HG02870 (cell line): Measurements from ENCODE around the gene NGFR.

Experiments
- ATAC-seq: cut with Tn5 transposase; IDR thresholded peaks from one replicate; pipeline ENCODE4 v1.9.1; 2021; ENCODE audit warnings: mild to moderate bottlenecking, moderate library complexity; ENCODE audit not compliant: unreplicated experiment

Gene NGFR, protein sequence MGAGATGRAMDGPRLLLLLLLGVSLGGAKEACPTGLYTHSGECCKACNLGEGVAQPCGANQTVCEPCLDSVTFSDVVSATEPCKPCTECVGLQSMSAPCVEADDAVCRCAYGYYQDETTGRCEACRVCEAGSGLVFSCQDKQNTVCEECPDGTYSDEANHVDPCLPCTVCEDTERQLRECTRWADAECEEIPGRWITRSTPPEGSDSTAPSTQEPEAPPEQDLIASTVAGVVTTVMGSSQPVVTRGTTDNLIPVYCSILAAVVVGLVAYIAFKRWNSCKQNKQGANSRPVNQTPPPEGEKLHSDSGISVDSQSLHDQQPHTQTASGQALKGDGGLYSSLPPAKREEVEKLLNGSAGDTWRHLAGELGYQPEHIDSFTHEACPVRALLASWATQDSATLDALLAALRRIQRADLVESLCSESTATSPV

DNA sequence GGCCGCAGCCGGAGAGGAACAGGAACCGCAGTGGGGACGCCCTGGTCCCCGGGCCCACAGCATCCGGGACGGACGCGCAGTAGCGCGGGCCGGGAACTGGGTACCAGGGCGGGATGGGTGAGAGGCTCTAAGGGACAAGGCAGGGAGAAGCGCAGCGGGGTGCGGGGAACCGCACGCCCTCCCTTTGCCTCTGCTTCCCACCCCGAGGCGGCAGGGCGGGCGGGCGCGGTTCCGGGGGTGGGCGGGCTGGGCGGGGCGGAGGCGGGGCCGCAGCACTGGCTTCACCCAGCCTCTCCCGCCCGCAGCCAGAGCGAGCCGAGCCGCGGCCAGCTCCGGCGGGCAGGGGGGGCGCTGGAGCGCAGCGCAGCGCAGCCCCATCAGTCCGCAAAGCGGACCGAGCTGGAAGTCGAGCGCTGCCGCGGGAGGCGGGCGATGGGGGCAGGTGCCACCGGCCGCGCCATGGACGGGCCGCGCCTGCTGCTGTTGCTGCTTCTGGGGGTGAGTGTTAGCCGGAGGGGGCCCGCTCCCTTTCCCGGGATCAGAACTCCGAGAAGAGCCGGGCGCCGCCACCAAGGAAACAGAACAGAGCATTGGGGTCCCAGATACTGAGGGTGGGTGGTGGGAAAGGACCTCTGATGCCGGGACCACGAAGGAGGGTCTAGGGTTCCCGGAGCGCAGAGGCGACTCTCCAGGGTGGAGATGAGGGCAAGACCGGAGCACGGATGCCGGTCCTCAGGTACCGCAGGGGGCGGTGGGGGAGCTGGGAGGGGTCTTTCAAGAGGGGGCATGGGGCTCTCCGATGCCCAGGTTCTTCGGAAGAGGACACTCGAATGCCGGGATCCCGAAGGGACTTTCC, at the start of gene NGFR:
Gene NGFR (plus strand): TSS at position 308 of the 856 bp plus-strand sequence. CDS start 125 bp downstream, at position 433.
- ATAC-seq: no peak

DNA sequence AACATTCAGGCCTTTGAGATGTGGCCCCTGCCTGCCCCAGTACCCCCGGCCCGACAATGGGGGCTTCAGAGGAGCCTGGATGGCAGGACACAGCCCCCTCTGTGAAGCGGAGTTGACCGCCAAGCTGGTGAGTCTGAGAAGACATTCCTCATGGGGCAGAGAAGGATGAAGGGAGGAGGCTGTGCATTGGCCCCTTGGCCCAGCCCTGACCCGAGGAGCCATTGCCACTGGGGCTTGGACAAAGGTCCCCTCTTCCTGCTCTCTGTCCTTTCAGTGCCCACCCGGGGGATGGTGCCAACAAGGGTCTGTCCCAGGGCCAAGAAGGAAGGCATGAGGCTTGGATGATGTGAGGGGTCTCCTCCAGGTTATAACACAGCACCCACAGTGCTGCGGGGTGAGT, 49.5 kb upstream of the NGFR start:
- ATAC-seq: no peak

DNA sequence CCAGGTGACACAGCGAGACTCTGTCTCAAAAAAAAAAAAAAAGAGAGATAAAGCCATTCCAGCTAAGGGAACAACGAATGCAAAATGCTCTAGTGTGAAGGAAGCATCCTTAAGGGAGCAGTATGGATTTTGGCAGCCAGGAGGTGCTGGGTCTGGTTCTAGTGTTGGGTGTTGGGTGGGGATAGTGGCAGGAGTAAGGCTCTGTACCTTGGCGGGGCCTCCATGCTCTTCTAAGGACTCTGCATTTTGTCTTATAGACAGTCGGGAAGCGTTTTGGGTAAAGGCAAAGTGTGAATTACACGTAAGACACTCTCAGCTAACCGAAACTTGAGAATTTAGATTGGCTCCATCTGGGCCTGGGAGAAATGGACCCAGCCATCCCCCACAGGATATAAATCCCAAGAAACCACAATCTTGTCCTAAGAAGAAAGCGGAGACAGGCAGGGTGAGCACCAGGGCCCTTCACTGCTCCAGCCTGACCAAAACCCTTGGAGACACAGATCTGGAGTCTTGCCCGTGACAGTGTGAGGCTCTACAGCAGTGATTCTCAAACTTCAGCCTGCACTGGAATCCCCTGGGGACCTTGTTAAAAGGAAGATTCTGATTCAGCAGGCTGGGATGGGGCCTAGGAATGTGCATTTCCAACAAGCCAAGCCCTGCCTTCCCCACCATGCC, 47.3 kb upstream of the NGFR start:
- ATAC-seq: no peak

DNA sequence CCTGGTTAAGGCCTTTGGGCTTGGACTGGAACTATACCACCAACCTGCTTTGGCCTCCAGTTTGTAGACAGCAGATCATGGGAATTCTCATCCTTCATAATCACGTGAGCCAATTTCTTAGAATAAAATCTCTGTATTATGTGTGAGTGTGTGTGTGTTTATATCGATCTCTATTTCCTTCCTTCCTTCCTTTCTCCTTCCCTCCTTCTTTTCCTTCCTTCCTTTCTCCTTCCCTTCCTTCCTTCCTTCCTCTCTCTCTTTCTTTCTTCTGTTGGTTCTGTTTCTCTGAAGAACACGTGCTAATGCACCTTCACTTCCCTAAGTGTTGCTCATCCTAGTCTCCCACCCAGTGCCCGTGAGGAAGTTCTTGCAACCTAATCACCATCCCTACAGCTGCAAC, 44.9 kb upstream of the NGFR start:
- no peak for ATAC-seq

DNA sequence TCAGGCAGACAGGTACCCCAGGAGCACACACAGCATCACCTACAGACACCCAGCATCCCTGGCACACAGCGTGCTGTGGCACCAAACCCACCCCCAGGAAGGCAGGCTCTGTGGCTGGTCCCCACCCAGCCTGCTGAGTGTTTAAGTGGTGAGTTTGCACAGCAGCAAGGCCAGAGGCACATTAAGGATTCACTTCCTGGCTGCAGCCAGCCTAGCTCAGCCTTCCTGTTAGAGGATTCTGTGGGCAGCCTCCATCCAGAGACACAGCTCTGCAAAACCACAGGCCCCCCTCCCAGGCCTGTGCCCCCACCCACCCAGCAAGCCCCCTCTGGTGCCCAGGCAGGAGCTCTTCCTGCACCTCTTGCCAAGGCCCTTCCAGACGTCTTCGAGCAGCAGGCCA, 44.4 kb upstream of the NGFR start:
- no peak for ATAC-seq

DNA sequence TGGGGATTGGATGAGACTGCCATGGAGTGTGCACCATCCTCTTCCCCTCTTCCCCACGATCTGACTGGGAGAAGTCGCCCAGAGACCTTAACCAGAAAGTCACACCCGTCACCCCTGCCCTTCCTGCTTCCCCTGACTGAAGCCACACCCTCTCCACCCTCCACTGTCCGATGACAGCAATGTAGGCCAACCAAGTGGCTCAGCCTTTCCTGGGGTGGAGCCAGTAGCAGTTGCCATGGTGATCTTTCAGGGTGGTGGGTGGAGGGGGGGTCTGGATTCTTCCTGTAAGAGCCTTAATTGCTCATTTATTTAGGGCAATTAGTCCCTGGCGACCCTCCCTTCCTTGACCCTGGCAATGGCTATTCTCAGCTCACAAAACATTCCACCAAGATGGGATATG, 42.9 kb upstream of the NGFR start:
- ATAC-seq: no peak

DNA sequence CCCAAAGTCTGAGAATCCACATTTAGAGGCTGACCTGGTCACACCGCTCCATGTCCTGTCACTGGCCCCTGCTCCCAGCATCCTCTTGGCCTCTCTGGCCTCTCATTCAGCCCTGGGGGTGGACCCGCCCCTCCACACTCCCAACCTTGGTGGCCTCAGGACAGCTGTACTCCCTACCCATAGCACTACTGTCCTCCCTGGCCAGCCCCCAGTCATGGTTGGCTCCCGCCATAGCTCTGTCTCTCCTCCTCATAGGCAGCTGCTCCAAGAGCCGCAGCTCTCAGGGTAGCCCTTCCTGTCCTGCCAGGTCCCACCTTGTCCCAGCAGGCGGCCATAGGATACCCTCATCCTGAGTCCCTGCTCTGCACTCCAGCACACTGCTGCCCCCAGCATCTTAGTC, 42.4 kb upstream of the NGFR start:
- no peak for ATAC-seq

DNA sequence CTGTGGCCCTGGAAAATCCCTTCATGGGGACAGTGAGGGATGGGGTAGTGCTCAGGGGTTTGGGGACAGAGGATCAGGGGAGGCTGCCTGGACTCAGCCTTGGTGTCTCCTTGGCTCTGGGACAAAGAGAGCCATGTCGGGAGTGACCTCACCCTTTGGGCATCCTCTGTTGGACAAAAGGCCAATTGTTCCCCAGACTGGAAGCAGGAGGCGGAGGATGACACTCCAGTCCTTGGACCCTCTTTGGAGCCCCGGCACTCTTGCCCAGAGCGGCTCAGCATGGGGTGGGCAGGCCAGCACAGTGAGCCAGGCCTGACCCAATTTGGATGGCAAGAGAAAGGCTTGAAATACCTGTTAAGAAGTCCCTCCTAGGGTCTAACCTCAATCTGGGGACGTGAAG, 41.0 kb upstream of the NGFR start:
- no peak for ATAC-seq

DNA sequence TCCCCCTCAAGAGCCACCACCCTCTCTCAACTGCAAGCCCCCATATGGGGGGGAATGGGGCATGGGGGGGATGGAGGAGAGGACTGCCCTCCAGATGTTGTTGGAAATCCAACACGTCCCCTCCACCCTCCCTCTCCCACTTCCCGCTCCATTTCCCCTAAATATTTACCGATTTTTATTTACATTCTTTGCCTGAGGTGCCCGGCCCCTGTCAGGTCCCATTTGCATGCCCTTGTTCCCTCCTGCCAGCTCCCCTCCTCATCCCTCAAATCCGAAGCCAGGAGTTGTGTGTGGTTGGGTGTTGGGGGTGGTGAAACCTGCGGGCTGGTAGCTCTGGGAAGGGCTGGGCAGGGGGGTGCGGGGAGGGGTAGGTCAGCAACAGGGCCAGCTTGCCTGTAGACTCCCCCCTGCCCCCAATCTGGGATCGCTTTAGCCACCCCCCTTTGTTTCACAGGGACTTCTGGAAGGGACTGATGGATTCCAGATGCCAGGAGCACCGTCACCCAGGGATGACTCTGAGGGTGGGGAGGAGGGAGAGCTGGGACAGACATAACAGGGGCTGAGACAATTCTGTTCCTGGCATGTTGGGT, 39.7 kb upstream of the NGFR start:
- ATAC-seq: no peak

DNA sequence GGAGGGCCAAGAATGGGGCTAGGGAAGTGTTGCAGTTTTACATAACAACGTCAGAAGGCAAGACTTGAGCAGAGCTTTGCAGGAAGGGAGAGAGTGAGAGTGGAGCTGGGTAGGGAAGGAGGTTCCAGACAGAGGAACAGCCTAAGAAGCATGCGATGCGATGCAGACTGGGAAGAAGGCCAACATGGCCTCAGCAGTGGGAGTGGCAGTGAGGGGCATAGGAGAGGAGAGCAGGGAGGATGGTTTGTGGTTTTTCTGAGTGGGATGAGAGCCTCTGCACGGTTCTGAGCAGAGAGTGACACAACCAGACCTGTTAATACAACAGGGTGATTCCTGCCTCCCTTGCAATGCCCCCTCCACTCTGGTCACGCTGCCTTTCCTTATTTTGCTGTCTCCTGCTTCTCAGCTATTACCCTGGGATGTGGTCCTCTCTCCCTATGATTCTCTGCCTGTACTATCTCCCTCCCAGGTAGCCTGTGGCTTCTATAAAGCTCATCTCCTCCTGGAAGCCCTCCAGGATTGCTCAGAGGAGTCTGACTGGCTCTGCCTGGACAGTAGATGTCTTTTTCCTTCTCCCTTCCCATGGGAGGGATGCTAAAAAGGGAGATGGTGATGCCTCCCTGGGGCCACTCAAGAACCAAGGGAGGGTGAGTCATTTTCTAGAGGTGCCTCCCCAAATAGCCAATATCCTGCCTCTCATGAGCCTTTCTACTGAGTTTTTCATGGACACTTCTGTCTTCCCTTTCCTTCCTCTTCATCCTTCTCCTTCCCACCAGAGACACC, 38.7 kb upstream of the NGFR start:
- no peak for ATAC-seq

DNA sequence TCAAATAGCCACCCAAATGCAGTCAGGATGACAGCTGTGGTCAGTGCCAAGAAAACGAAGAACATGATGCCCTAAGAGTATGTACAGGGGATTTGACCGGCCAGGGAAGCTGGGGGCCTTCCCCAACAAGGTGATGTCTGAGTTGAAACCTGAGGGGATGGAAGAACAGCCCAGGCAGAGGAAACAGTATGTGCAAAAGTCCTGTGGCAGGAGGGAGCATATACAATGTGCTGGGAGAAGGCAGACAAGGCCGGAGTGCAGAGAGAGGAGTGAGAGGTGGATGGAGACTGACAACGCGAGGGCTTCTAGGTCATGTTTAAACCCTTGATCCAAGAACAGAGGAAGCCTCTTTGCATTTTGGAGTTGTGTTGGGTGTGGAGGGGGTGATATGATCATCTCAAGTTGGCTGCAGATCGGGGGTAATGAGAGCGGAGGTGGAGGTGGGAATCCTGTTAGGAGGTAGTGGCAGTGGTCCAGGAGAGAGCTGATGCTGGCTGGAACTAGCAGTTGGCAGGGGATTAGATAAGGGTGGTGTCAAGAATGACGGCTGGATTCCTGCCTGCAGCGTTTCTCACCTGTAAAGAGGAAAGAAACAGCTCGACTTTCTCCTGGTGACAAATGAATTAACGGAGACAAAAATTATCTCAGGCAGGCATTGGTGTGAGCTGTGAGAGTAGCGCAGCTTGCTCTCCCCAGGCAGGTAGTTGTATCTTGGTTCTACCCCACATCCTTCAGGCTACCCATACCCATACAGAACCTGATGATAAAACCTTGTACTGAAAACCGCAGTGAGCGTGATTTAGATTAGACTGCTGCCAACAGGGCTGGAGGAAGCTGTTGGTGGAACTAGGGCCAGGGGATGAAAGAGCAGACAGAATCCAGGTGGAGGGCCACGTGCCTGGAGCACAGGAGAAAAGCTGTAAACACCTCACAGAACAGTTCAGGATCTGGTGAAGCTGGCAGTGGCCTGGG, 37.2 kb upstream of the NGFR start:
- no peak for ATAC-seq

DNA sequence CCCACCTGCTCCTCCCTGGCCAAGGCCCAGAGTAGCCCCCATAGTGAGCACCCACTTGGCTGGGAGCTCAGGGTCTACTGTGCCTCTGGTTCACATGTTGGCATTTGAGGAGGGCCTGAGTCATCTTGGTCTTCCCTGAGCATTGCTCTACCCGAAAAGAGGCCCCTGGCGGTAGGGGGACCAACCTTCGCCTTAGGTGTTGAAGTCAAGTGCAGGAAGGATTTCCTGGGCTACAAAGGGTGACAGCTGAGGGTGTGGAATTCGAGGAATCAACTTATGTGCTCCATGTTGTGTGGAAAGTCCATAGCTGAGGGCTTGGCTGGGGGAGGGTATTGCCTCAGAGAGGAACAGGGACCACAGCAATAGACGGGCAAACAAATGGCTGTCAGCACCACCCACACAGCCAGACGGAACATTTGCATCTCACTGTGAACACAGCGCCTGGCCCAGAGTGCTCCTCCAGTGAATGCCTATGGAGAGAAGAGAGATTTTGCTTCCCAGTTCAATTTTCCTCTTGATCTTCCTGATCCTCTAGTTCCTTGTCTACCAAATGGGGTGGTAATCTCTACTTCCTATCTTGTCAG, 35.6 kb upstream of the NGFR start:
- ATAC-seq: no peak

DNA sequence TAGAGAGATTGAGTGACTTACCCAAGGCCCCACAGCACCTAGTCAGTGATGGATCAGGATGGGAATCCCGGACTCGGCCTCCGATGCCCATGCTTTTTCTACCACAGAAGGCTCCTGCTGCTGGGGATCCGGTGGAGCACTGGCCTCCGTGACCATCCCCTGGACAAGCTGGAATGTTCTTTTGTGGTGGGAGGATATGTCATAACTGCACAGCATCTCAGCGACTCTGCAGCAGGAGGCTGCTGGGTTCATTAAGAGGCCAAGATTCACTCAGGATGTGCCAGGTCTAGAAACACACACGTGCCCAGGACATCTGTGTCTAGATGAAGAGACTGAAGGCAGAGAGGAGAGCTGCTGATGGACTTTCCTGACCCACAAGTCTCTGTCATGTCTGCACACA, 34.7 kb upstream of the NGFR start:
- no peak for ATAC-seq

DNA sequence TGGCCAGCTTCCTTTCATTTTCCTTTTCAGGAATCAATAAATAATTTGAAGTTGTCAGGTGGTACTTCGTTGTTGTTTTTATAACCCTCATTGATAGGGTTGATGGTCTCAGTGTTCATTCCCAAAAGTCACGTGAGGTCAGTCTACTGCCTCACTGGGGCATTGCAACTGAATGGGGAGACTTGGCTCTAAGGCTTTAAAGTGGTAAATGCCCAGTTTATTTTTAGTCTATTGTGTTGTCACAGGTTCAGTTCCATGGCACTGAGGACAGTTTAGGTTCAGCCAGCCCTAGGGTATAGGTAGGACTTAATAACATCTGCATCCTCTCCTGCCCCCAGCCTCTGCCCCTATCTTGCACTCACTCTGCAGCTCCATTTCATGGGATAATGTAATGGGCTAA, 33.5 kb upstream of the NGFR start:
- no peak for ATAC-seq

DNA sequence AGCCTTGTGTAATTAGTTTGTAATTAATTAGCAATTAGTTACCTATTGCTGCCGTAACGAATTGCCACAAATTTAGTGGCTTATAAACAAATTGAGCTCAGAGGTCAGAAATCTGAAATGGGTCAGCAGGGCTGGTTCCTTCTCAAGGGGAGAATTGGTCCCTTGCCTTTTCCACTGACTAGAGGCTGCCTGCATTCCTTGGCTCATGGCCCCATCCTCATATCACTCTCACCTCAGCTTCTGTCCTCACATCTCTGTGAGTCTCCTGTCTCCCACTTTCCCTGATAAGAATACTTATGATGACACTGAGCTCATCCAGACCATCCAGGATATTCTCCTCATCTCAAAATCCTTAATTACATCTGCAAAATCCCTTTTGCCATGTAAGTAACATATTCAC, 31.0 kb upstream of the NGFR start:
- no peak for ATAC-seq

DNA sequence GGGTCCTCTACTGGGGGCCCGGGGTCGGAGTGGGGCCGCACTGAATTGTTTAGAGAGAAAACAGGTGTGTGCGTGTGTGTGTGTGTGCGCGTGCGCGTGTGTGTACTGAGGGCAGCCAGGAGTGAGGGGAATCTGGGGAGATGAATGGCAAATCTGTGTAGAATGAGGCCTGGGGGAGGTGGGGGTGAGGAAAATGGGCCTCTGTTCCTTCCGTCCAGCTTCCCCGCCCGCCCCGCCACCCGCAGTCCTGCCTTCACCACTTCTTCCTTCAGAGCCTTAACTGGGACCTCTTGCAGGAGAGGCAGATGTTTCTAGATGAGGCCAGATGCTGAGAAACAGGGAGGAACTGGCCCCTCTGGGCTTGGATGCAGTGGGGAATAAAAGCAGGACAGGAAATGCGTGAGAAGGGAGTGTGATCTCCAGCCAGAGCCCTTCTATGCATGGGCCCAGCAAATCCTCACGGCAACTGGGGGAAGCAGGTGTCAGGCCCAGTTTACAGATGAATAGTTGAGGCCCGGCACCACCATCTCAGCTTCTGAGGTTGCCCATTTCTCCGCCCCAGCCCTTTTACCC, 29.7 kb upstream of the NGFR start:
- ATAC-seq: no peak

DNA sequence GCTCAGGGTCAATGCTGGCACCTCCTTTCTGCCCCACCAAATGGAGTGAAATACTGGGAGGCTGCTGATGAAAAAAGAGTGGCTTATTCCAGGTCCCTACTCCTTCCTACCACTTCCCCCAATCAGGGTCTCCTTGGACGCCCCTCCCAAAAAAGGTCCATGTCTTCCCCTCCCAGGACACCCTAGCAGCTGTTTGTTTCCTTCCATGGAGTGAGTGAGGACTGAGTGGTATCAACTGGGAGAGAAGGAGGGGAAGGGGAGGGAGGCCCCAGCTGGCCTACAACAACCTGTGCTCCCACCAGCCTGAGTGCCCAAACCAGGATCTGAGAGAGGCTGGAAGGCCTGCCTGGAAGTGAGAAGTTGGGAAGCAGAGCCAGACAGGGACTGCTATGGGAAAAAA, 28.7 kb upstream of the NGFR start:
- no peak for ATAC-seq

DNA sequence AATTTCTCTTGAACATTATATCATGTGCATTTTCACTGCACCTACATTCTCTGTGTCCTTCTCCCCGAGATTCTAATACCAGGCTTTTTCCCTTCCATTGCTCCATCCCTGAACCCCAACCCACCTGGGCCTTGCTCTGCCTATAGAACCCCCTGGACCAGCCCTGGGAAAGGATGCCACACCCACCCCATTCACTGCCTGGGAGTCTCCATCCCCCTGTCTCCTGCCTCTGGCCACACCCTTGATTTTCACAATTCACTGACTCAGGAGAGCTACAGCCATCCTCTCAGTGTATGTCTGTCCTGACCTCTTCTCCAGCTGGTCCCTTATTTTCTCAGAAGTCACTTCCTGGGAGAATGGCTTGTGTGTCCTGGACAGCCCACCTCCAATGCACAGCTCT, 27.9 kb upstream of the NGFR start:
- ATAC-seq: no peak
